DOHH2 (cell line): ENCODE results near the gene AGTR2.

Source experiments
- CTCF ChIP-seq: fragments of 200-600 bp; sonication (generic); IDR thresholded peaks from one replicate; pipeline ENCODE4 v1.5.1; 2014; ENCODE audit warnings: antibody characterized with exemption, mild to moderate bottlenecking, low read depth, low read length; ENCODE audit not compliant: poor library complexity, severe bottlenecking
- EZH2phosphoT487 ChIP-seq: fragments of 200-600 bp; sonication (generic); IDR thresholded peaks from 2 replicates; pipeline ENCODE4 v1.6.1; 2017; ENCODE audit warnings: borderline replicate concordance, mild to moderate bottlenecking, antibody characterized with exemption, low read length, moderate library complexity, mixed read lengths

DNA sequence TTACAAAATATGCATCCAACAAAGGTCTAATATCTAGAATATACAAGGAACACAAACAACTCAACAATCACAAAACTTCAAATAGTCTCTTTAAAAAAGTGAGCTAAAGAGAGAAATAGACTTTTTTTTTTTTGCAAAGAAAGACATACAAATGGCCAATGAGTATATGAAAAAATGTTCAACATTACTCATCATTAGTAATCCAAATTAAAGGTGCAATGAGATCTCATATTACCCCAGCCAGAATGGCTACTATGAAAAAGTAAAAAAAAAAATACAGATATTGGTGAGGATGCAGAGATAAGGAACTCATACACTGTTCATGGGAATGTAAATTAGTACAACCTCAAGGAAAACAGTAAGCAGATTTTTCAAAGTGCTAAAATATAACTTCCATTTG is 24.1 kb downstream of the AGTR2 start:
- no peak for TF ChIP-seq CTCF
- TF ChIP-seq EZH2phosphoT487, result no peak
